Fibroblast of lung (primary cell): ENCODE measurements around the gene INCA1. TPM values are rescaled to one million over a fixed set of nuclear protein-coding genes. Genes with fewer than 3 reads are reported as not detected.

Source experiments
- DNase-seq, 2 donors: peaks; one replicate each; pipeline versions ENCODE4 v3.0.0 to v3.0.0-alpha.2; 2010; ENCODE audit warnings: low read depth in 2 of 2
- H2AFZ ChIP-seq: 2 replicates; pipeline ENCODE4 v1.5.1; 2012; ENCODE audit warnings: low read length, control low read depth, inconsistent platforms
- H3K27ac ChIP-seq: 2 replicates; pipeline ENCODE4 v1.5.1; 2011; ENCODE audit warnings: low read length, control low read depth; ENCODE audit not compliant: insufficient read depth
- H3K27me3 ChIP-seq: 2 replicates; pipeline ENCODE4 v1.5.1; 2011; ENCODE audit warnings: mild to moderate bottlenecking, low read length; ENCODE audit not compliant: control insufficient read depth, insufficient read depth
- H3K36me3 ChIP-seq: 2 replicates; pipeline ENCODE4 v1.5.1; 2011; ENCODE audit warnings: low read length; ENCODE audit not compliant: control insufficient read depth, insufficient read depth
- H3K4me1 ChIP-seq: 2 replicates; pipeline ENCODE4 v1.5.1; 2011; ENCODE audit warnings: low read length; ENCODE audit not compliant: control insufficient read depth, insufficient read depth; ENCODE audit errors: extremely low read depth
- H3K4me2 ChIP-seq: 2 replicates; pipeline ENCODE4 v1.5.1; 2011; ENCODE audit warnings: low read length, control low read depth; ENCODE audit not compliant: insufficient read depth; ENCODE audit errors: extremely low read depth
- H3K4me3 ChIP-seq, 4 experiments: fragments of 200-600 bp in 1 of 4; sonication (generic) in 1 of 4; replicated peaks in 1 of 4; 2 replicates each; pipeline ENCODE4 v1.5.1; 2011 to 2016; ENCODE audit warnings: low read length in 4 of 4, low read depth in 3 of 4, mild to moderate bottlenecking in 3 of 4, control low read depth in 2 of 4, inconsistent platforms in 1 of 4, mixed read lengths in 1 of 4; ENCODE audit not compliant: insufficient read depth in 1 of 4; ENCODE audit errors: control extremely low read depth in 1 of 4
- H3K79me2 ChIP-seq: 2 replicates; pipeline ENCODE4 v1.5.1; 2012; ENCODE audit warnings: mild to moderate bottlenecking, low read length, inconsistent platforms; ENCODE audit not compliant: control insufficient read depth, insufficient read depth
- H3K9ac ChIP-seq: 2 replicates; pipeline ENCODE4 v1.5.1; 2011; ENCODE audit warnings: mild to moderate bottlenecking, low read length, control low read depth; ENCODE audit not compliant: insufficient read depth
- H3K9me3 ChIP-seq: 2 replicates; pipeline ENCODE4 v1.5.1; 2012; ENCODE audit warnings: low read depth, low read length; ENCODE audit not compliant: control insufficient read depth, insufficient read depth
- H4K20me1 ChIP-seq: 2 replicates; pipeline ENCODE4 v1.5.1; 2011; ENCODE audit warnings: low read length; ENCODE audit not compliant: control insufficient read depth, insufficient read depth; ENCODE audit errors: extremely low read depth
- CTCF ChIP-seq, 2 donors: IDR thresholded peaks in 1 of 2; conservative IDR thresholded peaks in 1 of 2; 1 replicate in 1 of 2; 2 replicates in 1 of 2; pipeline ENCODE4 v1.5.1; 2011 to 2012; ENCODE audit warnings: low read length in 2 of 2, control low read depth in 1 of 2, inconsistent platforms in 1 of 2, low read depth in 1 of 2, mild to moderate bottlenecking in 1 of 2
- EZH2 ChIP-seq: IDR thresholded peaks from 2 replicates; pipeline ENCODE4 v1.5.1; 2012; ENCODE audit warnings: low read length, control low read depth, mild to moderate bottlenecking; ENCODE audit errors: missing control alignments
- polyA plus RNA-seq, 2 donors: library from polyadenylated mRNA; depleted of rRNA in 1 of 2; stranded (reverse) in 1 of 2; unstranded in 1 of 2; fragments of >200 nt; gene quantifications; 2 replicates each; pipeline ENCODE4 v1.2.1, GENCODE V29; 2011 to 2012; ENCODE audit warnings: missing spikeins in 1 of 2
- total RNA-seq: library from RNA; depleted of rRNA; stranded (reverse); fragments of >200 nt; gene quantifications from 2 replicates; pipeline ENCODE4 v1.2.1, GENCODE V29; 2014

Gene INCA1
- total and polyA plus RNA-seq, 2 donors (not counting 1 experiment from before 2014, with no cell fraction given) = 0.28 to 0.33 TPM

GRCh38 chr17:4958102-4958501 lies 39.2 kb downstream of the INCA1 start:
- H3K4me1 ChIP-seq = peaks cover 6% of the 10 kb centered on the region
- H3K4me3 ChIP-seq = no peak overlapping the region
- H3K9ac ChIP-seq = no peak overlapping the region
- H3K27ac ChIP-seq = no peak overlapping the region
- H3K79me2 ChIP-seq = no peaks in the 10 kb centered on the region
- no peaks in the 10 kb centered on the region for H3K27me3 ChIP-seq
- no peaks in the 10 kb centered on the region for H4K20me1 ChIP-seq
- no peaks in the 10 kb centered on the region for H3K9me3 ChIP-seq
- no peak overlapping the region for H3K4me2 ChIP-seq
- no peak overlapping the region for H2AFZ ChIP-seq
- H3K36me3 ChIP-seq = peaks cover 8% of the 10 kb centered on the region
- DNase-seq = no peak
- TF ChIP-seq CTCF (conservative IDR thresholded peaks at IDR 0.05 in 1 of 2, IDR thresholded peaks at IDR 0.05 in 1 of 2; ENCODE audit: low read depth in 1 of 2, low read length in 2 of 2) = no peak
- no peak for TF ChIP-seq EZH2

- DNase-seq = no peak
- Histone ChIP-seq H3K9me3 (no peaks in the 10 kb centered on the region), H3K4me3 (no peak overlapping the region), H3K4me2 (no peak overlapping the region), H3K4me1 (peaks cover 11% of the 10 kb centered on the region), H3K27me3 (no peaks in the 10 kb centered on the region), H3K36me3 (peaks cover 8% of the 10 kb centered on the region), H4K20me1 (no peaks in the 10 kb centered on the region), H2AFZ (no peak overlapping the region), H3K79me2 (no peaks in the 10 kb centered on the region), H3K27ac (no peak overlapping the region), H3K9ac (no peak overlapping the region)
- TF ChIP-seq CTCF (conservative IDR thresholded peaks at IDR 0.05 in 1 of 2, IDR thresholded peaks at IDR 0.05 in 1 of 2; ENCODE audit: low read depth in 1 of 2, low read length in 2 of 2) = no peak
- no peak for TF ChIP-seq EZH2
Observed at GRCh38 chr17:4956493-4957061, 40.7 kb downstream of the INCA1 start.

GRCh38 chr17:4955091-4955490 lies 42.2 kb downstream of the INCA1 start:
- DNase-seq = no peak
- no peaks in the 10 kb centered on the region for H3K27me3 ChIP-seq
- H3K9ac ChIP-seq = no peak overlapping the region
- H2AFZ ChIP-seq = no peak overlapping the region
- H3K4me3 ChIP-seq = no peak overlapping the region
- TF ChIP-seq EZH2 (no peak), CTCF (conservative IDR thresholded peaks at IDR 0.05 in 1 of 2, IDR thresholded peaks at IDR 0.05 in 1 of 2; ENCODE audit: low read depth in 1 of 2, low read length in 2 of 2) (no peak)
- no peaks in the 10 kb centered on the region for H4K20me1 ChIP-seq
- H3K27ac ChIP-seq = no peak overlapping the region
- H3K79me2 ChIP-seq = no peaks in the 10 kb centered on the region
- peaks cover 7% of the 10 kb centered on the region for H3K36me3 ChIP-seq
- peaks cover 13% of the 10 kb centered on the region for H3K4me1 ChIP-seq
- no peaks in the 10 kb centered on the region for H3K9me3 ChIP-seq
- H3K4me2 ChIP-seq = no peak overlapping the region
